K562 (cell line): ENCODE measurements around the gene GADD45B. TPM values are rescaled to one million over a fixed set of nuclear protein-coding genes. Genes with fewer than 3 reads are reported as not detected.

Source experiments
- ARID2 ChIP-seq: fragments of 450-650 bp; IDR thresholded peaks from 2 replicates; pipeline ENCODE4 v1.6.1; 2017; ENCODE audit warnings: antibody characterized with exemption, mild to moderate bottlenecking
- ATF4 ChIP-seq: fragments of 450-650 bp; formaldehyde crosslinking; IDR thresholded peaks from 2 replicates; pipeline ENCODE4 v1.4.0; 2022; ENCODE audit warnings: mild to moderate bottlenecking, moderate library complexity
- ATF6 ChIP-seq: sonication (generic); formaldehyde crosslinking; IDR thresholded peaks from 2 replicates; pipeline ENCODE4 v1.4.0; 2020; ENCODE audit warnings: mild to moderate bottlenecking, missing genetic modification reagents
- BRD9 ChIP-seq: fragments of 450-650 bp; IDR thresholded peaks from 2 replicates; pipeline ENCODE4 v1.6.1; 2018; ENCODE audit warnings: low read depth; ENCODE audit not compliant: partially characterized antibody
- CBX3 ChIP-seq, 2 experiments: IDR thresholded peaks; 1 replicate in 1 of 2; 2 replicates in 1 of 2; pipeline ENCODE4 v1.6.1; 2012; ENCODE audit warnings: inconsistent platforms in 2 of 2, low read length in 2 of 2, borderline replicate concordance in 1 of 2, control low read depth in 1 of 2
- DMBX1 ChIP-seq: fragments of 250-450 bp; sonication (Bioruptor Pico); IDR thresholded peaks from 2 replicates; pipeline ENCODE4 v1.8.0; 2022; ENCODE audit warnings: inconsistent platforms, mild to moderate bottlenecking, moderate library complexity, borderline replicate concordance
- E2F6 ChIP-seq, 2 experiments: IDR thresholded peaks; 2 replicates each; pipeline ENCODE4 v1.6.1; 2011; ENCODE audit warnings: borderline replicate concordance in 1 of 2, control low read depth in 1 of 2, low read depth in 1 of 2, low read length in 1 of 2, mild to moderate bottlenecking in 1 of 2, mixed read lengths in 1 of 2, moderate library complexity in 1 of 2; ENCODE audit not compliant: insufficient read depth in 1 of 2, insufficient read length in 1 of 2, poor library complexity in 1 of 2, severe bottlenecking in 1 of 2; ENCODE audit errors: extremely low read depth in 1 of 2
- EHMT2 ChIP-seq: fragments of 450-650 bp; IDR thresholded peaks from 2 replicates; pipeline ENCODE4 v1.6.1; 2018; ENCODE audit warnings: antibody characterized with exemption
- ETS1 ChIP-seq: conservative IDR thresholded peaks from 2 replicates; pipeline ENCODE4 v1.6.1; 2011; ENCODE audit warnings: low read depth, mild to moderate bottlenecking, low read length; ENCODE audit not compliant: control insufficient read depth
- GABPA ChIP-seq: fragments of 200-800 bp; sonication (Bioruptor generic); conservative IDR thresholded peaks from 2 replicates; pipeline ENCODE4 v1.6.1; 2016; ENCODE audit warnings: low read depth, missing genetic modification characterization, missing compliant biosample characterization
- HNRNPUL1 ChIP-seq: fragments of 200-400 bp; formaldehyde crosslinking; IDR thresholded peaks from 2 replicates; pipeline ENCODE4 v1.6.1; 2017; ENCODE audit warnings: low read length
- HOXB6 ChIP-seq: fragments of 250-450 bp; sonication (Bioruptor Pico); IDR thresholded peaks from 2 replicates; pipeline ENCODE4 v1.5.1; 2022; ENCODE audit warnings: mild to moderate bottlenecking, borderline replicate concordance
- KDM4B ChIP-seq, 2 experiments: fragments of 450-650 bp in 1 of 2; sonication (generic) in 1 of 2; IDR thresholded peaks; 2 replicates each; pipeline ENCODE4 v1.6.1; 2016 to 2017; ENCODE audit warnings: borderline replicate concordance in 2 of 2, antibody characterized with exemption in 1 of 2, low read depth in 1 of 2, mild to moderate bottlenecking in 1 of 2
- MEIS2 ChIP-seq: fragments of 450-650 bp; IDR thresholded peaks from 2 replicates; pipeline ENCODE4 v1.6.1; 2014; ENCODE audit warnings: mild to moderate bottlenecking; ENCODE audit not compliant: partially characterized antibody
- NFE2 ChIP-seq: IDR thresholded peaks from 2 replicates; pipeline ENCODE4 v1.6.1; 2014; ENCODE audit warnings: antibody characterized with exemption, low read depth
- PRMT5 ChIP-seq: sonication (generic); formaldehyde crosslinking; IDR thresholded peaks from 2 replicates; pipeline ENCODE4 v1.5.0; 2020; ENCODE audit warnings: missing genetic modification reagents
- SRSF1 ChIP-seq: fragments of 200-400 bp; formaldehyde crosslinking; IDR thresholded peaks from 2 replicates; pipeline ENCODE4 v1.6.1; 2017; ENCODE audit warnings: mild to moderate bottlenecking, low read depth, low read length, moderate library complexity
- STAT5A ChIP-seq: IDR thresholded peaks from 2 replicates; pipeline ENCODE4 v1.6.1; 2012; ENCODE audit warnings: low read length, inconsistent platforms, borderline replicate concordance
- ZBED1 ChIP-seq: IDR thresholded peaks from 2 replicates; pipeline ENCODE4 v1.6.1; 2014
- ZNF165 ChIP-seq: fragments of 250-450 bp; sonication (Bioruptor Pico); IDR thresholded peaks from 2 replicates; pipeline ENCODE4 v1.4.0; 2020; ENCODE audit warnings: borderline replicate concordance
- ZNF507 ChIP-seq: conservative IDR thresholded peaks from 2 replicates; pipeline ENCODE4 v1.6.1; 2017; ENCODE audit warnings: missing genetic modification characterization, missing compliant biosample characterization
- ZNF695 ChIP-seq: fragments of 450-650 bp; formaldehyde crosslinking; IDR thresholded peaks from 2 replicates; pipeline ENCODE4 v1.4.0; 2020; ENCODE audit warnings: mild to moderate bottlenecking, moderate library complexity
- polyA plus RNA-seq, 8 experiments: library from polyadenylated mRNA; depleted of rRNA in 4 of 8; stranded (reverse) in 5 of 8; unstranded in 3 of 8; fragments of >200 nt; fragmentation: Nextera tagmentation in 2 of 8; fragmentation: Illumina TruSeq in 1 of 8; extraction: Ambion mirVana in 2 of 8; extraction: Trizol in 1 of 8; gene quantifications; 2 replicates each; pipeline versions ENCODE4 v1.2.1 to v1.2.3, GENCODE V29; 2011 to 2014; ENCODE audit warnings: inconsistent platforms in 1 of 8, missing spikeins in 1 of 8
- total RNA-seq, 7 experiments: library from RNA; depleted of rRNA in 6 of 7; stranded (reverse); fragments of >200 nt in 6 of 7; fragmentation: Illumina TruSeq in 2 of 7; extraction: Trizol in 2 of 7; gene quantifications; 2 replicates each; pipeline versions ENCODE4 v1.2.1 to v1.2.3, GENCODE V29; 2011 to 2021; ENCODE audit warnings: low replicate concordance in 1 of 7

Gene GADD45B
- total and polyA plus RNA-seq, 9 of the 15 experiments (the other 6 are each of a cell fraction or from before 2014, with no cell fraction given) = 0.06 to 4.1 (median 2.1) TPM

- TF ChIP-seq STAT5A (peak; percentile 38; the same call in 1 of the 2 replicates), DMBX1 (no peak), ZBED1 (0 out of 2 replicates have a peak, but pooled peaks have one; percentile 59), ARID2 (no peak), ATF6 (CRISPR knock-in tag) (peak; percentile 94; the same call in 1 of the 2 replicates), BRD9 (no peak), NFE2 (no peak), CBX3 (IDR thresholded peaks at IDR 0.05; ENCODE audit: borderline replicate concordance in 1 of 2, low read length in 2 of 2) (no peak), E2F6 (IDR thresholded peaks at IDR 0.05; ENCODE audit: borderline replicate concordance in 1 of 2, extremely low read depth in 1 of 2, insufficient read depth in 1 of 2, insufficient read length in 1 of 2, low read depth in 1 of 2, low read length in 1 of 2, poor library complexity in 1 of 2, severe bottlenecking in 1 of 2) (peak in 1 of 2 experiments; percentile 31), KDM4B (IDR thresholded peaks at IDR 0.05; ENCODE audit: borderline replicate concordance in 2 of 2, low read depth in 1 of 2) (peak in 1 of 2 experiments; percentile 60; a peak in 1 of 4 replicates), SRSF1 (0 out of 2 replicates have a peak, but pooled peaks have one; percentile 54), ETS1 (peak; percentile 97), ZNF507 (no peak), ATF4 (CRISPR knock-in tag) (peak; percentile 55; the same call in 1 of the 2 replicates), ZNF165 (CRISPR knock-in tag) (no peak), HOXB6 (CRISPR knock-in tag) (no peak), GABPA (tag) (peak; percentile 98), ZNF695 (CRISPR knock-in tag) (no peak), HNRNPUL1 (no peak), EHMT2 (no peak), MEIS2 (peak; percentile 92), PRMT5 (CRISPR knock-in tag) (no peak)
These were observed 48.3 kb upstream of the GADD45B start, which contains the start of gene TIMM13 (continued) for GRCh38 chr19:2427429-2428320.
